Measurements from ENCODE around the gene EMC10.

Gene EMC10

DNA sequence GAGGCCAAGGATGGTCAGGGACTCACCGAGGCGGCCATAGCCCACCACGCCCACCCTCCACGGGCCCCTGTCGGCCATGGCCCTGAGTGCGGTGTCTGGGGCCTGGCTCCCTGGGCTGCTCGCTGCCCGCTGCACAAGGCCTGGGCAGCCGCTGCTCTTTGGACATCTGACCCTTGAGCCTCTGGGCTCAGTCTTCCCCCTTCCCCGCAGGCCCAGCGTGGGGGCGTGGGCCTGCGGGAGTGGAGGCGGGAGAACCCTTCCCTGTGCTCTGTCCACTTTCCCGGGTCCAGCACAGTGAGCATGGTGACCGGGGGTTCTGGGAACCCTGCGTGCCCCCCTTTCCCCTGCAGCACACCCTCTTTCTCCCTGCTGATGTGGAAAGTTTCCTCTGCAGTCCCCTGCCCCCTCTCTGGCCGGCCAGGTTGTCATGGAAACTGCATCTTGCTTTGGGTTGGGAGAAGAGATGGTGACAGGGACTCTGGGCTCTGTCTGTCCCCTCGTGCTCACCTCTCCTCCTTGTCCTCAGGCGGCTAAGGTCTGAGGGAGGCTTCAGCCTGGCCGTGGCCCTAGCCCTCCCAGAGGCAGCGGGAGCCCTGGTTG is 37.5 kb downstream of the EMC10 start, which contains the start of gene ASPDH:
Gene ASPDH, minus strand, starts transcription at position 168 of the 600 bp plus-strand sequence. Its CDS starts 90 bp downstream, at position 78.
- H3K4me3 ChIP-seq (ENCODE audit: low read depth, low read length): no peak within 1 kb of the TSS
- TF ChIP-seq, protein P1, sequence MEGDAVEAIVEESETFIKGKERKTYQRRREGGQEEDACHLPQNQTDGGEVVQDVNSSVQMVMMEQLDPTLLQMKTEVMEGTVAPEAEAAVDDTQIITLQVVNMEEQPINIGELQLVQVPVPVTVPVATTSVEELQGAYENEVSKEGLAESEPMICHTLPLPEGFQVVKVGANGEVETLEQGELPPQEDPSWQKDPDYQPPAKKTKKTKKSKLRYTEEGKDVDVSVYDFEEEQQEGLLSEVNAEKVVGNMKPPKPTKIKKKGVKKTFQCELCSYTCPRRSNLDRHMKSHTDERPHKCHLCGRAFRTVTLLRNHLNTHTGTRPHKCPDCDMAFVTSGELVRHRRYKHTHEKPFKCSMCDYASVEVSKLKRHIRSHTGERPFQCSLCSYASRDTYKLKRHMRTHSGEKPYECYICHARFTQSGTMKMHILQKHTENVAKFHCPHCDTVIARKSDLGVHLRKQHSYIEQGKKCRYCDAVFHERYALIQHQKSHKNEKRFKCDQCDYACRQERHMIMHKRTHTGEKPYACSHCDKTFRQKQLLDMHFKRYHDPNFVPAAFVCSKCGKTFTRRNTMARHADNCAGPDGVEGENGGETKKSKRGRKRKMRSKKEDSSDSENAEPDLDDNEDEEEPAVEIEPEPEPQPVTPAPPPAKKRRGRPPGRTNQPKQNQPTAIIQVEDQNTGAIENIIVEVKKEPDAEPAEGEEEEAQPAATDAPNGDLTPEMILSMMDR (IDR thresholded peaks at IDR 0.05): no peak
- peak within 1 kb of the TSS; percentile 83 for H2AFZ ChIP-seq
- no peaks in the 10 kb centered on the region for H3K27me3 ChIP-seq (ENCODE audit: control insufficient read depth, insufficient read depth, low read length)
- no peaks in the 10 kb centered on the region for H3K36me3 ChIP-seq (ENCODE audit: control insufficient read depth, insufficient read depth, low read length)
- no peaks in the 10 kb centered on the region for H3K79me2 ChIP-seq
- H3K4me2 ChIP-seq (ENCODE audit: low read length): no peak within 1 kb of the TSS
- peaks cover 13% of the 10 kb centered on the region for H3K4me1 ChIP-seq
- no peak within 1 kb of the TSS for H3K9ac ChIP-seq
- H3K27ac ChIP-seq: peak within 1 kb of the TSS; percentile 36
- no peaks in the 10 kb centered on the region for H3K9me3 ChIP-seq (ENCODE audit: control insufficient read depth, low read length)

DNA sequence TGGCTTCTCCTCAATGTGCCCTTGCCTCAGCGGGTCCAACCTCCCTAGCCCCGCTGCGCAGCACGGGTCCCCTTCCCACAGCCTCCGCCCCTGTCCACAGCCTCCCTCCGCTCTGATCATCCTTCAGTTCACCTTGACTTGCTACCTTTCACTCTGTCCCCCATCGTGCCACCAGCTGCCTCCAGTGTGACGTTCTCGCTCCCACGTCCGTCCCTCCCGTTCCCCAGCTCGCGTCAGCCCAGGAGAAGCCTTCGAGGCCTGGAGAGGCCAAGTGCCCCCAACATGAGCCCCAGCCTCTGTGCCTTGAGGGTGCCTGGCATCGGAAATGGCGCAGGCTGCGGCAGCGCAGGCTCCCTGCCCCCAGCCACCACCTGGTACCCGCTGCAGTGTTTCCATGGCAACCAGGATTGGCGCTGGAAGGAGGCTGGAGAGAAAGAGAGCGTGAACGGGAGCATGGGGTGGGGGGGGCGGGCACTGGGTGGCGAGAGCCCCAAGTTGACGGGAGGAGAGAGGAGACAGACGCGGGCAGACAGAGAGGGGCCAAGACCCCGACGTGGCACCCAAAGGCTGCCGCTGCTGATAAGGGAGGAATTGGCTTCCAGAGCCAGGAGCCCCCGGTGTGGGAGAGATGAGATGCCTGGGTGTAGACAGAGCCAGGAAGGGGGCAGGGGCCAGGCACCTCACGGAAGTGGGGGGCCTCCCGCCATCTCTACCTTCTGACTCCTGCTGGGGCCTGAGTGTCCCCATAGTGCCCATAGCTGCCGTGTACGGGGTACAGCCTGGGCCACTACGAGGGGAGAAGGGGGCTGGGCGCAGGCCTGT is 38.2 kb downstream of the EMC10 start:
- Histone ChIP-seq H3K27ac (peak overlapping the region; percentile 36), H3K9ac (no peak overlapping the region), H3K4me2 (ENCODE audit: low read length) (no peak overlapping the region), H3K27me3 (ENCODE audit: control insufficient read depth, insufficient read depth, low read length) (no peaks in the 10 kb centered on the region), H3K36me3 (ENCODE audit: control insufficient read depth, insufficient read depth, low read length) (no peaks in the 10 kb centered on the region), H3K4me3 (ENCODE audit: low read depth, low read length) (no peak overlapping the region), H3K4me1 (peaks cover 13% of the 10 kb centered on the region), H3K9me3 (ENCODE audit: control insufficient read depth, low read length) (no peaks in the 10 kb centered on the region), H3K79me2 (no peaks in the 10 kb centered on the region), H2AFZ (peak overlapping the region; percentile 83)
- TF ChIP-seq, protein P1 (IDR thresholded peaks at IDR 0.05): no peak

DNA sequence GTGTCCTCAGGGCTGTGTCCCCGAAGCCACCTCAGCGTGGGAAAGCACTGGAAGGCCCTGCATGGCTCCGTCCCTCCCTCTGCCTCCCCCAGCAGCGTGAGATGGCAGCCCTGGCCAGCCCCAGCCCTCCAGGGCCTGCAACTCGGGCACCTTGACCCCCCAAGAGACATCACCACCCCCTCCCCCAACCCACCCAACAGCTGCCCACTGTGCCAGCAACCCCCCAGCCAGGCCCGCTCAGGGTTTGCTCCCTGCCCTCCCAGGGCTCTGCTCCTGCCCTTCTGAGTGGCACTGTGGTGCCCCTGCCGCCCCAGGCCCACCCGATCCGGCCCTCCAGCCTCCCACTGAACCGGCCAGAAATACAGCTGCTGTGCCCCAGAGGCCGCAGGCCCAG is 38.9 kb downstream of the EMC10 start:
- Histone ChIP-seq H3K4me2 (ENCODE audit: low read length) (no peak overlapping the region), H3K79me2 (no peaks in the 10 kb centered on the region), H3K9ac (no peak overlapping the region), H3K4me3 (ENCODE audit: low read depth, low read length) (no peak overlapping the region), H3K27ac (no peak overlapping the region), H3K36me3 (ENCODE audit: control insufficient read depth, insufficient read depth, low read length) (no peaks in the 10 kb centered on the region), H3K4me1 (peaks cover 11% of the 10 kb centered on the region), H3K27me3 (ENCODE audit: control insufficient read depth, insufficient read depth, low read length) (no peaks in the 10 kb centered on the region), H3K9me3 (ENCODE audit: control insufficient read depth, low read length) (no peaks in the 10 kb centered on the region), H2AFZ (no peak overlapping the region)
- TF ChIP-seq, protein P1 (IDR thresholded peaks at IDR 0.05): no peak

DNA sequence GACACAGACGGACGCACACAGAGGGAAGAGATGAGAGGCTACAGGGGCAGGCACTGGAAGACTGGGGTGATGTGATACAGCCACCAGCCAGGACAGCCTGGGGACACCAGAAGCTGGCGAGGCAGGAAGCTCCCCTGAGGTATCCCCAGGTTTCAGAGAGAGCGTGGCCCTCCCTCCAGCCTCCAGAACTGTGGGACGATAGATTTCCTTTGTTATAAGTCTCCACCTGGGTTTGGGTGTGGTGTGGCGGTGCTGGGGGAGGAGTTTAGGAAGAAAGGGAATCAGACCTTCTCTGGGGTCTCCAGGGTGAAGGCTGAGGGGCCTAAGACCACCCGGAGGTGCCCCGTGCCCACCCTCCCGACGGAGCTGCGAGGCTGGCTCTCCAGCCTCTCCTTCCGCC is 40.1 kb downstream of the EMC10 start:
- H2AFZ ChIP-seq: no peak overlapping the region
- H3K79me2 ChIP-seq: no peaks in the 10 kb centered on the region
- H3K27me3 ChIP-seq (ENCODE audit: control insufficient read depth, insufficient read depth, low read length): no peaks in the 10 kb centered on the region
- no peaks in the 10 kb centered on the region for H3K36me3 ChIP-seq (ENCODE audit: control insufficient read depth, insufficient read depth, low read length)
- TF ChIP-seq, protein P1 (IDR thresholded peaks at IDR 0.05): no peak
- H3K9ac ChIP-seq: no peak overlapping the region
- no peaks in the 10 kb centered on the region for H3K9me3 ChIP-seq (ENCODE audit: control insufficient read depth, low read length)
- no peak overlapping the region for H3K4me3 ChIP-seq (ENCODE audit: low read depth, low read length)
- no peak overlapping the region for H3K27ac ChIP-seq
- peak overlapping the region; percentile 34 for H3K4me2 ChIP-seq (ENCODE audit: low read length)
- peaks cover 7% of the 10 kb centered on the region for H3K4me1 ChIP-seq
